ENCODE results near the gene RTTN. TPM values are rescaled to one million over a fixed set of nuclear protein-coding genes. Genes with fewer than 3 reads are reported as not detected.

The RTTN gene
- polyA plus RNA-seq, 3 donors from 2014 or later = 1.8 to 5.2 (median 2.4) TPM

DNA sequence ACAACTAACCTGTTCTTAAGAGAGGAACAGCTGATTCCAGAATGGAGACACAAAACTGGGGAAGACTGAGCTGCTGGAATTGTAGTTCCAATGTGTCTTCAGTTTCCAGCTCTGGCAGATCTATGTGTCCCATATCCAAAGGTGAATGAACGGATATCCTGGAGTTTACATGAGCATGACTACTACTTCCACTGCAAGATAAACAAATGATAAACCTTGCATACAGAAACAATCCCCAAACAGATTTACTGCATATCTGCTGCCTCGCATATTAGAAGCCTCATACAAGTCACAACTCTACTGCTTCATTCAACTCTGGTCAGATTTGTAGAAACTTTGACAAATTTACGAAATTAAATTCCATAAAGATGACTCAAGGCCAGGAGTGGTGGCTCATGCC is 15.0 kb downstream of the RTTN start:
- H3K27ac Mint-ChIP-seq = no peak overlapping the region
- H3K4me1 Mint-ChIP-seq = no peaks in the 10 kb centered on the region
- DNase-seq = no peak
- H3K27me3 Mint-ChIP-seq (ENCODE audit: low read depth in 3 of 3) = peaks cover 0 to 1% (median 0%) of the 10 kb centered on the region in 3 donors
- H3K36me3 Mint-ChIP-seq = peaks cover 20 to 56% (median 27%) of the 10 kb centered on the region in 3 donors
- H3K9me3 Mint-ChIP-seq = no peaks in the 10 kb centered on the region
- H3K4me3 Mint-ChIP-seq = no peak overlapping the region

DNA sequence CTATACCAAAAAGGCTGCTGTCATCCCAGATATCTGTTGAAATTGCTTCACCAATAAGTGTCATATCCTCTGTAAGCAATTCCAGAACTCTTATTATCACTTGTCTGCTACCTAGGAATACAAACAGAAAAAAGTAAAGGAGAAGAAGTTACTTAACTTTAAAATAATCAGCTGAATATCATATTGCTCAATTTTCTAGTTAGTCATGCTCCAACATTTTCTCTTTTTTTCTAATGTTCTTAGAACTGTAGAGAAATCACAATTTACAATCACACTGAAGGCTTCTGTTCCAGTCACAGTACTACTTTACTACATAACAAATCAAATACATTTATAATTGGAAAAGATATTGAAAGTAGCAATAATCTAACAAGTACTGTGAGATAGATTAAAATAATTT is 17.4 kb downstream of the RTTN start:
- Mint-ChIP-seq H3K9me3 (no peaks in the 10 kb centered on the region), H3K27me3 (ENCODE audit: low read depth in 3 of 3) (peaks cover 0 to 1% (median 0%) of the 10 kb centered on the region in 3 donors), H3K27ac (no peak overlapping the region), H3K4me3 (no peak overlapping the region), H3K36me3 (peaks cover 19 to 51% (median 35%) of the 10 kb centered on the region in 3 donors), H3K4me1 (peaks cover 0 to 4% of the 10 kb centered on the region in 2 donors)
- no peak for DNase-seq

DNA sequence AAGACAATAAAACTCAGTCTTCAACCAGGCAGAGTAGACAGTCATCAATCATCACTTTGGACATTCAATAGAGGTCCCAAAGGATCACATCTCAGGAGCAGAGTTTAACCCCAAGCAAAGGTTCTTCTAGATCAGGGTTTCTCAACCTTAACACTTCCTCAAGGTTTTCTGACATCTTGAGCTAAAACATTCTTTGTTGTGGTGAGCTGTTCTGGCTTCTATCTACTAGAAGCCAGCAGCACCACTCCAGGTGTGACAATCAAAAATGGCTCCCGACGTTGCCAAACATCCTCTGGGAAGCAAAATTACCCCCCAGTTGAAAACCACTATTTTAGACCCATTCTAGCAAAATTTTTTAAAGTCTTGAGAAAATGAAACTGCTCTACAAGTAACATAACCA is 22.0 kb downstream of the RTTN start:
- Mint-ChIP-seq H3K27ac (no peak overlapping the region), H3K27me3 (ENCODE audit: low read depth in 3 of 3) (no peaks in the 10 kb centered on the region), H3K4me1 (peaks cover 0 to 9% of the 10 kb centered on the region in 2 donors), H3K4me3 (no peak overlapping the region), H3K9me3 (no peaks in the 10 kb centered on the region), H3K36me3 (peaks cover 16 to 36% (median 24%) of the 10 kb centered on the region in 3 donors)
- no peak for DNase-seq

GRCh38 chr18:70182548-70182947 is 22.9 kb downstream of the RTTN start:
- no peak overlapping the region for H3K4me3 Mint-ChIP-seq
- H3K9me3 Mint-ChIP-seq = no peaks in the 10 kb centered on the region
- no peak for DNase-seq
- H3K27me3 Mint-ChIP-seq (ENCODE audit: low read depth in 3 of 3) = no peaks in the 10 kb centered on the region
- H3K36me3 Mint-ChIP-seq = peaks cover 15 to 31% (median 24%) of the 10 kb centered on the region in 3 donors
- H3K27ac Mint-ChIP-seq = no peak overlapping the region
- H3K4me1 Mint-ChIP-seq = peaks cover 0 to 9% of the 10 kb centered on the region in 2 donors

DNA sequence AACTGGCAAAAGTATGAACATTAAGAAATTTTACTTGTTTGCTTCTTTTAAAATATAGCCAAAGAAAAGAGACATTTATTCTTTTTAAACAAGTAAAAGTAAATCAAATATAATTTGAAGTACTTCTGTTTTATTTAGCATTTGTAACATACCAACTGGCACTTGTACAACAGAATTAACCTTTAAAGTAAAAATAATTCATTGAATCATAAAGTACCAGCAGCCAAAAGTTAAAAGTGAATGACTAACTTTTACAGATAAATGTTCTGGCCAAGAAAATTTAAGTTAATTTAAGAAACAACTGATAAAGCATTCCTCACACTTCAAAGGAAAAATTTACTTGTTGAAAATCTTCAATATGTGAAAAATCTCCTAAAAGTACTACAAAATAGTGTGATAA is 23.8 kb downstream of the RTTN start:
- Mint-ChIP-seq H3K27ac (no peak overlapping the region), H3K4me3 (no peak overlapping the region), H3K27me3 (ENCODE audit: low read depth in 3 of 3) (no peaks in the 10 kb centered on the region), H3K4me1 (peaks cover 0 to 9% of the 10 kb centered on the region in 2 donors), H3K36me3 (peaks cover 17 to 23% (median 20%) of the 10 kb centered on the region in 3 donors), H3K9me3 (no peaks in the 10 kb centered on the region)
- DNase-seq = no peak

- no peaks in the 10 kb centered on the region for H3K27me3 Mint-ChIP-seq (ENCODE audit: low read depth in 3 of 3)
- H3K4me1 Mint-ChIP-seq = peaks cover 0 to 9% of the 10 kb centered on the region in 2 donors
- H3K9me3 Mint-ChIP-seq = no peaks in the 10 kb centered on the region
- H3K27ac Mint-ChIP-seq = no peak overlapping the region
- DNase-seq = no peak
- H3K36me3 Mint-ChIP-seq = peaks cover 13 to 17% (median 16%) of the 10 kb centered on the region in 3 donors
- H3K4me3 Mint-ChIP-seq = no peak overlapping the region
These were observed 24.5 kb downstream of the RTTN start for GRCh38 chr18:70181015-70181414.

DNA sequence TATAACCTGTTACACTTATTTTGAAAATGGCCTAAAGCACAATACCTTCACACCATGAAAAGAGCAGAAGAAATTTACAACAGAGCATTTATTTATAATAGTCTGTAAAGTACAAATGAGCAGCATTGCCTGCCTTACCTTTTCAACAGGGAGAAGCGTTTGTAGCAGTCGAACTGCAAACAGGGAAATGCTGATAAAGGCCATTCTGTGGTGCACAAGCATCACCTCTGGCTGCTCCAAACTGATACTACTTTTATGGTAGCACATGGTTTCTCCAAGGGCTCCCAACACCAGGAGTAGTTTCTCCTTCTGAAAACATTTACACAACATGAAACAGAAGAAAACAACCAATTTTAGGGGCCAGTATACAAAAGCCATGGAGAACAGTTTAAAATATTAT is 28.9 kb downstream of the RTTN start:
- Mint-ChIP-seq H3K27ac (peak overlapping the region in 2 of 6 donors; percentile 12 to 36), H3K9me3 (no peaks in the 10 kb centered on the region), H3K4me1 (peaks cover 0 to 2% of the 10 kb centered on the region in 2 donors), H3K27me3 (ENCODE audit: low read depth in 3 of 3) (no peaks in the 10 kb centered on the region), H3K4me3 (no peak overlapping the region), H3K36me3 (peaks cover 0 to 10% (median 5%) of the 10 kb centered on the region in 3 donors)
- no peak for DNase-seq

- H3K27ac Mint-ChIP-seq = peak overlapping the region in 2 of 6 donors; percentile 17 to 19
- H3K36me3 Mint-ChIP-seq = peaks cover 0 to 15% (median 8%) of the 10 kb centered on the region in 3 donors
- peak overlapping the region in 4 of 5 donors; percentile 10 to 69 (median 34) for H3K4me3 Mint-ChIP-seq
- peaks cover 0 to 2% of the 10 kb centered on the region in 2 donors for H3K4me1 Mint-ChIP-seq
- H3K27me3 Mint-ChIP-seq (ENCODE audit: low read depth in 3 of 3) = no peaks in the 10 kb centered on the region
- H3K9me3 Mint-ChIP-seq = no peaks in the 10 kb centered on the region
- DNase-seq = no peak
These were observed 30.3 kb downstream of the RTTN start for GRCh38 chr18:70175216-70175615.

DNA sequence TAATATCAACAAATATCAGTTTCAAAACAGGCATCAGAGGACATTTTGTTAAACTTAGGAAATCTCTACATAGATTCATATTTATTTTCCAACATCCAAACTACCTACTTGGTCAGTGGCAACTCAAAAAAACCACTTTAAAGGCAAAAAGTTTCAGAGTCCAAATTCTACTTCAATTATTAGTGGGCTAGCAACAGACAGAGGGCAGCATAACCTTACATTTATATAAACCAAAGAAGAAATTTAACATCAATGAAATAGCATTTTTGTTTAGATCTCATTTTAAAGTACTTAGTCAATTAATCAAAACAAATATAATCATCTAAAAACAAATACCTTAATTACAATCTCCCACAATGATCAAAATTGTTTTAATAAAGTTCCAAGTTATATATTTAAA is 33.3 kb downstream of the RTTN start:
- Mint-ChIP-seq H3K36me3 (peaks cover 0 to 18% (median 6%) of the 10 kb centered on the region in 3 donors), H3K4me1 (peaks cover 2 to 4% of the 10 kb centered on the region in 2 donors), H3K27me3 (ENCODE audit: low read depth in 3 of 3) (no peaks in the 10 kb centered on the region), H3K4me3 (no peak overlapping the region), H3K27ac (no peak overlapping the region), H3K9me3 (no peaks in the 10 kb centered on the region)
- no peak for DNase-seq

- no peak for DNase-seq
- Mint-ChIP-seq H3K9me3 (no peaks in the 10 kb centered on the region), H3K36me3 (peaks cover 4 to 18% (median 6%) of the 10 kb centered on the region in 3 donors), H3K4me3 (no peak overlapping the region), H3K27me3 (ENCODE audit: low read depth in 3 of 3) (no peaks in the 10 kb centered on the region), H3K27ac (no peak overlapping the region), H3K4me1 (peaks cover 14 to 17% of the 10 kb centered on the region in 2 donors)
These were observed 35.7 kb downstream of the RTTN start for GRCh38 chr18:70169747-70170146.

DNA sequence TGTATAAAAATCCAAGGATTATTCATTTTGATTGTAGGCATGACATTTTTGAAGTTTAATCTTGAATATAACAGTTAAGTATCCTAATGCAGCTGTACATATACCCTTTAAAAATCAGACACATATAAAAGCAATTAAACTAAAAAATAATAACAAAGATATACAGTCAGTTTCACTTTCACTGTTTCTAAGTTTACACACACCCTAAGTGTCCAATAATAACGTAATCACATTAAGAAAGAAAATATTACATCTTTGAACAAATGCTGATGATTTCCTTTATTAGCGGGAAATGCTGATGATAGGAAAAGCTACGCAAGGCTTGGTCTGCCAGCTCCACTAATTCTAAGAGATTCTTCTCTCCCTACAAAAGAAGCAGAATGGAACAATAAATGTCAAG is 38.8 kb downstream of the RTTN start:
- no peaks in the 10 kb centered on the region for H3K9me3 Mint-ChIP-seq
- H3K27ac Mint-ChIP-seq = peak overlapping the region; percentile 30 to 82 (median 51)
- DNase-seq = no peak
- H3K36me3 Mint-ChIP-seq = peaks cover 16 to 36% (median 20%) of the 10 kb centered on the region in 3 donors
- H3K4me3 Mint-ChIP-seq = peak overlapping the region in 4 of 5 donors; percentile 8 to 46 (median 30)
- peaks cover 12 to 17% of the 10 kb centered on the region in 2 donors for H3K4me1 Mint-ChIP-seq
- H3K27me3 Mint-ChIP-seq (ENCODE audit: low read depth in 3 of 3) = no peaks in the 10 kb centered on the region

- Mint-ChIP-seq H3K9me3 (no peaks in the 10 kb centered on the region), H3K36me3 (peaks cover 23 to 43% (median 27%) of the 10 kb centered on the region in 3 donors), H3K4me1 (peaks cover 12 to 17% of the 10 kb centered on the region in 2 donors), H3K4me3 (peak overlapping the region in 4 of 5 donors; percentile 0 to 79 (median 28)), H3K27ac (peak overlapping the region; percentile 5 to 78 (median 37)), H3K27me3 (ENCODE audit: low read depth in 3 of 3) (no peaks in the 10 kb centered on the region)
- no peak for DNase-seq
These were observed 39.6 kb downstream of the RTTN start for GRCh38 chr18:70165936-70166335.

- H3K27ac Mint-ChIP-seq = peak overlapping the region in 1 of 6 donors; percentile 10
- no peak overlapping the region for H3K4me3 Mint-ChIP-seq
- H3K36me3 Mint-ChIP-seq = peaks cover 49 to 71% (median 68%) of the 10 kb centered on the region in 3 donors
- no peaks in the 10 kb centered on the region for H3K27me3 Mint-ChIP-seq (ENCODE audit: low read depth in 3 of 3)
- H3K9me3 Mint-ChIP-seq = peaks cover 0 to 3% (median 0%) of the 10 kb centered on the region in 6 donors
- H3K4me1 Mint-ChIP-seq = peaks cover 0 to 1% of the 10 kb centered on the region in 2 donors
- no peak for DNase-seq
These were observed 45.3 kb downstream of the RTTN start for GRCh38 chr18:70160073-70160678.

GRCh38 chr18:70158992-70159717 is 46.3 kb downstream of the RTTN start:
- H3K36me3 Mint-ChIP-seq = peaks cover 53 to 78% (median 75%) of the 10 kb centered on the region in 3 donors
- no peak overlapping the region for H3K27ac Mint-ChIP-seq
- peaks cover 0 to 3% (median 0%) of the 10 kb centered on the region in 6 donors for H3K9me3 Mint-ChIP-seq

More at GRCh38 chr18:70158992-70159717, 46.3 kb downstream of the RTTN start:
- Mint-ChIP-seq H3K4me3 (no peak overlapping the region), H3K4me1 (peaks cover 6 to 10% of the 10 kb centered on the region in 2 donors), H3K27me3 (ENCODE audit: low read depth in 3 of 3) (peaks cover 0 to 1% (median 0%) of the 10 kb centered on the region in 3 donors)
- no peak for DNase-seq

Data from immature natural killer cell (primary cell).